Osteoblast (primary cell): Measurements from ENCODE around the gene TTLL13. TPM values are rescaled to one million over a fixed set of nuclear protein-coding genes. Genes with fewer than 3 reads are reported as not detected.

Experiments used
- DNase-seq: peaks from one replicate; pipeline ENCODE4 v3.0.0; 2011; ENCODE audit warnings: low spot score, mixed read lengths; ENCODE audit not compliant: insufficient read length; ENCODE audit errors: missing footprints
- H2AFZ ChIP-seq: 2 replicates; pipeline ENCODE4 v1.6.0; 2011; ENCODE audit warnings: mild to moderate bottlenecking, low read length
- H3K27ac ChIP-seq: 2 replicates; pipeline ENCODE4 v1.5.1; 2011; ENCODE audit warnings: mild to moderate bottlenecking, low read depth, low read length, moderate library complexity
- H3K27me3 ChIP-seq: 2 replicates; pipeline ENCODE4 v1.6.0; 2012; ENCODE audit warnings: mild to moderate bottlenecking, control low read depth, inconsistent platforms, low read length, moderate library complexity; ENCODE audit not compliant: insufficient read depth
- H3K36me3 ChIP-seq: 2 replicates; pipeline ENCODE4 v1.5.1; 2011; ENCODE audit warnings: mild to moderate bottlenecking, low read length, control low read depth, moderate library complexity; ENCODE audit not compliant: insufficient read depth
- H3K4me1 ChIP-seq: 2 replicates; pipeline ENCODE4 v1.5.1; 2011; ENCODE audit warnings: mild to moderate bottlenecking, low read length, control low read depth, moderate library complexity; ENCODE audit not compliant: insufficient read depth
- H3K4me2 ChIP-seq: 2 replicates; pipeline ENCODE4 v1.6.0; 2011; ENCODE audit warnings: mild to moderate bottlenecking, low read length; ENCODE audit not compliant: insufficient read depth
- H3K4me3 ChIP-seq: fragments of 200-600 bp; sonication (generic); 3 replicates; pipeline ENCODE4 v1.5.1; 2012; ENCODE audit warnings: mild to moderate bottlenecking, low read length, inconsistent platforms; ENCODE audit not compliant: insufficient read depth
- H3K79me2 ChIP-seq: 2 replicates; pipeline ENCODE4 v1.6.0; 2012; ENCODE audit warnings: mild to moderate bottlenecking, low read length, control low read depth, inconsistent platforms; ENCODE audit not compliant: insufficient read depth
- H3K9me3 ChIP-seq: 2 replicates; pipeline ENCODE4 v1.5.1; 2011; ENCODE audit warnings: low read depth, low read length, control low read depth
- H4K20me1 ChIP-seq: 2 replicates; pipeline ENCODE4 v1.6.0; 2012; ENCODE audit warnings: mild to moderate bottlenecking, low read length, control low read depth; ENCODE audit not compliant: insufficient read depth
- total RNA-seq: library from RNA; depleted of rRNA; stranded (reverse); fragments of >200 nt; gene quantifications from 2 replicates; pipeline ENCODE4 v1.2.3, GENCODE V29; 2012
- TF ChIP-seq, protein P1 (sequence below): IDR thresholded peaks from 2 replicates; pipeline ENCODE4 v1.5.1; 2011; ENCODE audit warnings: mild to moderate bottlenecking, low read depth, low read length, moderate library complexity; ENCODE audit errors: extremely low read depth

TTLL13 gene
- total RNA-seq, 1 donor, result under 0.01 TPM

- Histone ChIP-seq H3K4me2 (no peak overlapping the region), H3K9me3 (no peaks in the 10 kb centered on the region), H2AFZ (no peak overlapping the region), H3K36me3 (no peaks in the 10 kb centered on the region), H3K4me3 (no peak overlapping the region), H3K27ac (no peak overlapping the region), H3K4me1 (peaks cover 9% of the 10 kb centered on the region), H3K79me2 (no peaks in the 10 kb centered on the region), H4K20me1 (no peaks in the 10 kb centered on the region), H3K27me3 (no peaks in the 10 kb centered on the region)
- peak; percentile 89 for DNase-seq
- TF ChIP-seq, protein P1, sequence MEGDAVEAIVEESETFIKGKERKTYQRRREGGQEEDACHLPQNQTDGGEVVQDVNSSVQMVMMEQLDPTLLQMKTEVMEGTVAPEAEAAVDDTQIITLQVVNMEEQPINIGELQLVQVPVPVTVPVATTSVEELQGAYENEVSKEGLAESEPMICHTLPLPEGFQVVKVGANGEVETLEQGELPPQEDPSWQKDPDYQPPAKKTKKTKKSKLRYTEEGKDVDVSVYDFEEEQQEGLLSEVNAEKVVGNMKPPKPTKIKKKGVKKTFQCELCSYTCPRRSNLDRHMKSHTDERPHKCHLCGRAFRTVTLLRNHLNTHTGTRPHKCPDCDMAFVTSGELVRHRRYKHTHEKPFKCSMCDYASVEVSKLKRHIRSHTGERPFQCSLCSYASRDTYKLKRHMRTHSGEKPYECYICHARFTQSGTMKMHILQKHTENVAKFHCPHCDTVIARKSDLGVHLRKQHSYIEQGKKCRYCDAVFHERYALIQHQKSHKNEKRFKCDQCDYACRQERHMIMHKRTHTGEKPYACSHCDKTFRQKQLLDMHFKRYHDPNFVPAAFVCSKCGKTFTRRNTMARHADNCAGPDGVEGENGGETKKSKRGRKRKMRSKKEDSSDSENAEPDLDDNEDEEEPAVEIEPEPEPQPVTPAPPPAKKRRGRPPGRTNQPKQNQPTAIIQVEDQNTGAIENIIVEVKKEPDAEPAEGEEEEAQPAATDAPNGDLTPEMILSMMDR, result peak; percentile 40
Observed at GRCh38 chr15:90214553-90215196, 34.7 kb upstream of the TTLL13 start.

DNA sequence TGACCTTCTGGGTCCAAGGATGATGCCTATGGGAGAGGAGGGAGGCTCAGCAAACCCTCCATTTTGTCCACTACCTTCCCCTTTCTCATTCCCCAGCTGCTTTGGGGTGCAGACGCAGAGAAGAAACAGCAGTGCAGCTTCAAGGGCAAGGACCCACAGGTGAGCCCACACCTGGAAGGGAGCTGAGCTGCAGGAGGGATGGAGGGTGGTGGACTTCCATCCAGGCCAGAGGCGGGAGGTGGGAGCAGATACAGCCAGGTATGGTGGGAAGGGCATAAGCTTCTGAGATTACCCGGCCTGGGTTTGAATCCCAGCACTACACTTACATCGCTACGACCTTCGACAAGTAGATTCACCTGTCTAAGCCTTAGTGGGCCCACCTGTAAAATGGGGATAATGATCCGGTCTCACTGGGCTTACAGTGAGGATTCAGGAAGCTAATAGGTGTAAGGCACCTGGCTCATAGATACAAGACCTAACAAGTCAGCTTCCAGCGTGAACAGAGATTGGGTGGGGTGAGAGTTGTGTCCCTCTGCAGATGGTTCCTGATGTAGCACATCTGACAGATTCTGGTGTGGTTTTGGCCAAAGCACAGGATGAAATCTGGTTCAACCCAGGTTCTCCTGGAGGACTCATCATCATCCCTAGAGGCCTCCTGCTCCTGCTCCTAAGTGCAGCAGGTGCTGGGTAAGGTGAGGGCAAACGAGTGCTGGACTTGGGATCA, 31.5 kb upstream of the TTLL13 start:
- H3K27ac ChIP-seq, result no peak overlapping the region
- DNase-seq, result peak; percentile 26
- H3K4me2 ChIP-seq, result no peak overlapping the region
- peaks cover 5% of the 10 kb centered on the region for H3K4me1 ChIP-seq
- no peak overlapping the region for H2AFZ ChIP-seq
- H3K27me3 ChIP-seq, result no peaks in the 10 kb centered on the region
- no peaks in the 10 kb centered on the region for H4K20me1 ChIP-seq
- TF ChIP-seq, protein P1, result no peak
- H3K36me3 ChIP-seq, result no peaks in the 10 kb centered on the region
- H3K9me3 ChIP-seq, result no peaks in the 10 kb centered on the region
- H3K4me3 ChIP-seq, result no peak overlapping the region
- no peaks in the 10 kb centered on the region for H3K79me2 ChIP-seq

GRCh38 chr15:90219421-90220141, 29.8 kb upstream of the TTLL13 start:
- no peak overlapping the region for H3K4me2 ChIP-seq
- peak; percentile 93 for DNase-seq
- no peaks in the 10 kb centered on the region for H3K36me3 ChIP-seq
- H3K79me2 ChIP-seq, result no peaks in the 10 kb centered on the region
- H3K9me3 ChIP-seq, result no peaks in the 10 kb centered on the region
- no peaks in the 10 kb centered on the region for H3K27me3 ChIP-seq
- H2AFZ ChIP-seq, result no peak overlapping the region
- no peak overlapping the region for H3K27ac ChIP-seq
- H4K20me1 ChIP-seq, result no peaks in the 10 kb centered on the region
- TF ChIP-seq, protein P1, result peak; percentile 59
- no peak overlapping the region for H3K4me3 ChIP-seq
- peaks cover 5% of the 10 kb centered on the region for H3K4me1 ChIP-seq
